WERI-Rb-1 (cell line): ENCODE measurements around the gene MEI4.

Experiments
- DNase-seq: peaks from one replicate; pipeline ENCODE4 v3.0.0-alpha.2; 2020
- H3K27ac ChIP-seq: fragments of 250-450 bp; sonication (Bioruptor Pico); 2 replicates; pipeline ENCODE4 v1.5.1; 2020; ENCODE audit warnings: mild to moderate bottlenecking, moderate library complexity
- H3K27me3 ChIP-seq: fragments of 250-450 bp; sonication (Bioruptor Pico); 2 replicates; pipeline ENCODE4 v1.5.1; 2021; ENCODE audit warnings: mild to moderate bottlenecking, low read depth, moderate library complexity; ENCODE audit not compliant: insufficient read depth, severe bottlenecking
- H3K36me3 ChIP-seq: fragments of 250-450 bp; sonication (Bioruptor Pico); 2 replicates; pipeline ENCODE4 v1.5.1; 2020; ENCODE audit warnings: mild to moderate bottlenecking, moderate library complexity
- H3K4me3 ChIP-seq: 2 replicates; pipeline ENCODE4 v1.5.1; 2011; ENCODE audit warnings: low read depth, mild to moderate bottlenecking, control low read depth, low read length
- H3K9me3 ChIP-seq: fragments of 250-450 bp; sonication (Bioruptor Pico); 2 replicates; pipeline ENCODE4 v1.5.1; 2021; ENCODE audit warnings: mild to moderate bottlenecking, moderate library complexity; ENCODE audit not compliant: severe bottlenecking
- TF ChIP-seq, protein P1 (sequence below): IDR thresholded peaks from 2 replicates; pipeline ENCODE4 v1.5.1; 2011; ENCODE audit warnings: low read depth, mild to moderate bottlenecking, control low read depth, inconsistent platforms, low read length

The MEI4 gene

DNA sequence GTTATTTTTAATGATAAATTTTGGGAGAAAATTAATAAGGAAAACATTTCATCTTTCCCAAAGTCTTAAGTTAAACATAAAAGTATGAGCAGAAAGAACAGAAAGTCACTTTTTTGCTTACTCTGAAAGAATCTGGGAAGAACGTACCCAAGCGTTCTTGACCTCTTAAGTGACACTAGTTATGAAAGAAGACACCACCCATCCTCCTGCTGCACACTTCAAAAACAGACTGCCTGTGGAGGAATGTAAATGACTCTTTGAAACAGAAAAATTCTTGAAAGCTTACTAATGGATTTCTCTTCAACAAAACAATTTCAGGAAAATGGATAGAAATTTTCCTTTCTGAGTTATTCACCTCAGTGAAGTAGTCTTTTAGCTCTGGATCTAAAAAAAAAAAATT, 227.7 kb downstream of the MEI4 start:
- Histone ChIP-seq H3K36me3 (no peaks in the 10 kb centered on the region), H3K27me3 (no peaks in the 10 kb centered on the region), H3K27ac (no peak overlapping the region), H3K4me3 (no peak overlapping the region), H3K9me3 (no peaks in the 10 kb centered on the region)
- no peak for DNase-seq
- TF ChIP-seq, protein P1, sequence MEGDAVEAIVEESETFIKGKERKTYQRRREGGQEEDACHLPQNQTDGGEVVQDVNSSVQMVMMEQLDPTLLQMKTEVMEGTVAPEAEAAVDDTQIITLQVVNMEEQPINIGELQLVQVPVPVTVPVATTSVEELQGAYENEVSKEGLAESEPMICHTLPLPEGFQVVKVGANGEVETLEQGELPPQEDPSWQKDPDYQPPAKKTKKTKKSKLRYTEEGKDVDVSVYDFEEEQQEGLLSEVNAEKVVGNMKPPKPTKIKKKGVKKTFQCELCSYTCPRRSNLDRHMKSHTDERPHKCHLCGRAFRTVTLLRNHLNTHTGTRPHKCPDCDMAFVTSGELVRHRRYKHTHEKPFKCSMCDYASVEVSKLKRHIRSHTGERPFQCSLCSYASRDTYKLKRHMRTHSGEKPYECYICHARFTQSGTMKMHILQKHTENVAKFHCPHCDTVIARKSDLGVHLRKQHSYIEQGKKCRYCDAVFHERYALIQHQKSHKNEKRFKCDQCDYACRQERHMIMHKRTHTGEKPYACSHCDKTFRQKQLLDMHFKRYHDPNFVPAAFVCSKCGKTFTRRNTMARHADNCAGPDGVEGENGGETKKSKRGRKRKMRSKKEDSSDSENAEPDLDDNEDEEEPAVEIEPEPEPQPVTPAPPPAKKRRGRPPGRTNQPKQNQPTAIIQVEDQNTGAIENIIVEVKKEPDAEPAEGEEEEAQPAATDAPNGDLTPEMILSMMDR, result no peak

DNA sequence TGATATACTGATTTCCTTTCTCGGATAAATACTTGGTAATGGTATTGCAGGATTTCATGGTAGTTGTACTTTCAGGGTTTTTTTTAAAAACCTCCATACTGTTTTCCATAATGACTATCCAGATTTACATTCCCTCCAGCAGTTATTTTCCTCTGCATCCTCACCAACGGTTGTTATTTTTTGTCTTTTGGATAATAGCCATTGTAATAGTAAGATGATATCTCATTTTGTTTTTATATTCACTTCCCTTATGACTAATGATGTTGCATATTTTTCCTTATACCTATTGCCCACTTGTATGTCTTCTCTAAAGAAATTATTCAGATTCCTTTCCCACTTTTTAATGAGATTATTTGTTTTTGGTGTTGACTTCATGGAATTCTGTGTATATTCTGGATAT, 231.0 kb downstream of the MEI4 start:
- Histone ChIP-seq H3K4me3 (no peak overlapping the region), H3K9me3 (no peaks in the 10 kb centered on the region), H3K36me3 (no peaks in the 10 kb centered on the region), H3K27me3 (no peaks in the 10 kb centered on the region), H3K27ac (no peak overlapping the region)
- no peak for DNase-seq
- TF ChIP-seq, protein P1, result no peak

DNA sequence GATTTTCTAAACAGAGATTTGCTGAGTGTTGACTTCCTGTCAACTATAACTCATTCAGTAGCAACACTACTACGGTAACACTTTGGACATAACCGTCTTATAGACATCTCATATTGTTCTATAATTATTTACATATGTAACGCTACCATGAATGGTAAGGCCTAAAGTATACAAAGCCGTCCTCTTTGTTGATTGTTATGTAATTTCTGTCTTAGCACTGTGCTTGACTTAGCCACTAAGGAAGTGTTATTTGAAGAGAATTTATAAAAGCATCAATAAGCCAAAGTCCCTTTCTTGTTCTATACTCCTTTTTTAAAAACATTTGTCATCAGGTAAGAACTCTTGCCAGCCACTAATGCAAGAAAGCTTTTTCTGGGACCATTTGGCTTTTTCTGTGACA, 240.6 kb downstream of the MEI4 start:
- Histone ChIP-seq H3K9me3 (no peaks in the 10 kb centered on the region), H3K27me3 (no peaks in the 10 kb centered on the region), H3K4me3 (no peak overlapping the region), H3K27ac (no peak overlapping the region), H3K36me3 (no peaks in the 10 kb centered on the region)
- no peak for DNase-seq
- TF ChIP-seq, protein P1, result no peak

GRCh38 chr6:77906070-77906469, 253.2 kb downstream of the MEI4 start:
- DNase-seq, result no peak
- Histone ChIP-seq H3K4me3 (no peak overlapping the region), H3K27ac (no peak overlapping the region), H3K27me3 (no peaks in the 10 kb centered on the region), H3K36me3 (no peaks in the 10 kb centered on the region), H3K9me3 (peaks cover 2% of the 10 kb centered on the region)
- TF ChIP-seq, protein P1, result no peak

DNA sequence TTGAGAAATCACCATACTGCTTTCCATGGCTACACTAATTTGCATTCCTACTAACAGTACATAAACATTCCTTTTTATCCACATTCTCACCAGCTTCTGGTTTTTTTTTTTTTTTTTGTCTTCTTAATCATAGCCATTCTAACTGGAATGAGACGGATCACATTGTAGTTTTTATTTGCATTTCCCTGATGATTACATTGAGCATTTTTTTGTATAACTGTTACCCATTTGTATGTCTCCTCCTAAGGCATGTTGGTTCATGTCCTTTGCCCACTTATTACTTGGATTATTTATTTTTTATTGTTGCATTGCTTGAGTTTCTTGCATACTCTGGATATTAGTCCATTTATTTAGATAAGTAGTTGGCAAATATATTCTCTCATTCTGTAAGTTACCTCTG, 258.0 kb downstream of the MEI4 start:
- TF ChIP-seq, protein P1, result no peak
- Histone ChIP-seq H3K9me3 (peaks cover 6% of the 10 kb centered on the region), H3K27ac (no peak overlapping the region), H3K4me3 (no peak overlapping the region), H3K27me3 (no peaks in the 10 kb centered on the region), H3K36me3 (no peaks in the 10 kb centered on the region)
- DNase-seq, result no peak

- Histone ChIP-seq H3K9me3 (no peaks in the 10 kb centered on the region), H3K36me3 (no peaks in the 10 kb centered on the region), H3K4me3 (no peak overlapping the region), H3K27ac (no peak overlapping the region), H3K27me3 (no peaks in the 10 kb centered on the region)
- DNase-seq, result no peak
- TF ChIP-seq, protein P1, result peak; percentile 50
Measured at GRCh38 chr6:77926198-77926751, 273.4 kb downstream of the MEI4 start.
